GM21381 (cell line): ENCODE results near the gene SCEL.
"Not testable (repeated sequence)": the region's sequence is repeated elsewhere in the genome, so short reads cannot be mapped to it uniquely, and the experiment has no call there.

Experiments used
- ATAC-seq: cut with Tn5 transposase; IDR thresholded peaks from one replicate; pipeline ENCODE4 v1.9.1; 2021; ENCODE audit warnings: mild to moderate bottlenecking, moderate library complexity; ENCODE audit not compliant: unreplicated experiment

The SCEL gene

GRCh38 chr13:77653301-77653700 is 117.8 kb downstream of the SCEL start:
- ATAC-seq = no peak

GRCh38 chr13:77660016-77660415 is 124.5 kb downstream of the SCEL start:
- ATAC-seq = not testable (repeated sequence)

GRCh38 chr13:77660841-77661250 is 125.3 kb downstream of the SCEL start:
- no peak for ATAC-seq

- ATAC-seq = not testable (repeated sequence)
Observed at GRCh38 chr13:77662301-77662700, 126.8 kb downstream of the SCEL start.

- ATAC-seq = not testable (repeated sequence)
Observed at GRCh38 chr13:77662831-77663230, 127.3 kb downstream of the SCEL start.

- no peak for ATAC-seq
Observed at GRCh38 chr13:77674852-77675251, 139.3 kb downstream of the SCEL start.

- no peak for ATAC-seq
Observed at GRCh38 chr13:77678691-77679235, 143.3 kb downstream of the SCEL start.

- ATAC-seq = no peak
Observed at GRCh38 chr13:77687799-77688198, 152.3 kb downstream of the SCEL start.

GRCh38 chr13:77691871-77692270 is 156.4 kb downstream of the SCEL start:
- no peak for ATAC-seq

- ATAC-seq = no peak
Observed at GRCh38 chr13:77692746-77693448, 157.4 kb downstream of the SCEL start.

- no peak for ATAC-seq
Observed at GRCh38 chr13:77693449-77693940, 158.0 kb downstream of the SCEL start.
